Liver (tissue), 9 donors: ENCODE data around the gene GAP43. TPM values are rescaled to one million over a fixed set of nuclear protein-coding genes. Genes with fewer than 3 reads are reported as not detected.

Experiments used
- DNase-seq: peaks from one replicate; pipeline ENCODE4 v3.0.0-alpha.2; 2017; ENCODE audit warnings: low spot score
- H3K27ac ChIP-seq, 2 donors: one replicate each; pipeline ENCODE4 v1.7.0; 2013; ENCODE audit warnings: inconsistent platforms in 2 of 2, low read length in 2 of 2, control low read depth in 1 of 2, low read depth in 1 of 2, mild to moderate bottlenecking in 1 of 2
- H3K27me3 ChIP-seq, 4 donors: one replicate each; pipeline versions ENCODE4 v1.6.1 to v1.7.0; 2013; ENCODE audit warnings: low read length in 3 of 4, inconsistent platforms in 1 of 4, mild to moderate bottlenecking in 1 of 4, moderate library complexity in 1 of 4; ENCODE audit not compliant: control insufficient read depth in 4 of 4, insufficient read depth in 4 of 4
- H3K36me3 ChIP-seq, 4 donors: one replicate each; pipeline versions ENCODE4 v1.6.1 to v1.7.0; 2013; ENCODE audit warnings: low read length in 3 of 4, mild to moderate bottlenecking in 3 of 4, low read depth in 1 of 4, moderate library complexity in 1 of 4; ENCODE audit not compliant: control insufficient read depth in 4 of 4, insufficient read depth in 3 of 4
- H3K4me1 ChIP-seq, 4 donors: one replicate each; pipeline versions ENCODE4 v1.6.1 to v1.7.0; 2013; ENCODE audit warnings: low read length in 3 of 4, mild to moderate bottlenecking in 3 of 4, moderate library complexity in 1 of 4; ENCODE audit not compliant: control insufficient read depth in 4 of 4, insufficient read depth in 4 of 4
- H3K4me3 ChIP-seq, 3 donors: one replicate each; pipeline versions ENCODE4 v1.6.1 to v1.7.0; 2013; ENCODE audit warnings: low read length in 3 of 3, control low read depth in 1 of 3, low read depth in 1 of 3, mild to moderate bottlenecking in 1 of 3
- H3K9ac ChIP-seq, 2 donors: one replicate each; pipeline ENCODE4 v1.7.0; 2013; ENCODE audit warnings: low read length in 2 of 2, mild to moderate bottlenecking in 2 of 2, moderate library complexity in 2 of 2, control low read depth in 1 of 2, low read depth in 1 of 2
- H3K9me3 ChIP-seq, 4 donors: one replicate each; pipeline versions ENCODE4 v1.6.1 to v1.7.0; 2013; ENCODE audit warnings: low read length in 3 of 4; ENCODE audit not compliant: control insufficient read depth in 4 of 4
- EGR1 ChIP-seq, 2 donors: IDR thresholded peaks; 2 replicates each; pipeline ENCODE4 v1.6.1; 2016 to 2018; ENCODE audit warnings: antibody characterized with exemption in 2 of 2, low read depth in 2 of 2
- FOXA2 ChIP-seq: IDR thresholded peaks from 2 replicates; pipeline ENCODE4 v1.6.1; 2016; ENCODE audit warnings: antibody characterized with exemption
- GABPA ChIP-seq, 2 donors: IDR thresholded peaks in 1 of 2; conservative IDR thresholded peaks in 1 of 2; 2 replicates each; pipeline ENCODE4 v1.6.1; 2016; ENCODE audit warnings: antibody characterized with exemption in 2 of 2, mild to moderate bottlenecking in 1 of 2, moderate library complexity in 1 of 2
- HNF4A ChIP-seq, 2 donors: conservative IDR thresholded peaks; 2 replicates each; pipeline ENCODE4 v1.6.1; 2016; ENCODE audit warnings: antibody characterized with exemption in 2 of 2, mild to moderate bottlenecking in 2 of 2
- HNF4G ChIP-seq: IDR thresholded peaks from 2 replicates; pipeline ENCODE4 v1.6.1; 2016; ENCODE audit warnings: antibody characterized with exemption
- JUND ChIP-seq, 2 donors: IDR thresholded peaks; 2 replicates each; pipeline ENCODE4 v1.6.1; 2016; ENCODE audit warnings: antibody characterized with exemption in 2 of 2
- NR2F2 ChIP-seq: IDR thresholded peaks from 2 replicates; pipeline ENCODE4 v1.6.1; 2016; ENCODE audit warnings: antibody characterized with exemption
- RAD21 ChIP-seq, 2 donors: IDR thresholded peaks; 2 replicates each; pipeline ENCODE4 v1.6.1; 2016; ENCODE audit warnings: antibody characterized with exemption in 2 of 2, mild to moderate bottlenecking in 2 of 2
- RXRA ChIP-seq, 2 donors: IDR thresholded peaks; 2 replicates each; pipeline ENCODE4 v1.6.1; 2017 to 2018; ENCODE audit warnings: antibody characterized with exemption in 2 of 2, mild to moderate bottlenecking in 1 of 2
- SP1 ChIP-seq: IDR thresholded peaks from 2 replicates; pipeline ENCODE4 v1.6.1; 2018; ENCODE audit warnings: antibody characterized with exemption, mild to moderate bottlenecking
- YY1 ChIP-seq: IDR thresholded peaks from 2 replicates; pipeline ENCODE4 v1.6.1; 2016; ENCODE audit warnings: antibody characterized with exemption, mild to moderate bottlenecking
- WGBS: extraction: QIAGEN DNeasy Blood & Tissue Kit; methylation state at CpG from one replicate; pipeline ENCODE4 v1.1.7; 2013; 5-methylcytosine and 5-hydroxymethylcytosine counted together
- polyA plus RNA-seq, 2 donors: library from polyadenylated mRNA; stranded (reverse) in 1 of 2; unstranded in 1 of 2; fragments of 200-250 nt in 1 of 2; fragments of >200 nt in 1 of 2; fragmentation: Nextera tagmentation in 1 of 2; extraction: Ambion mirVana in 1 of 2; gene quantifications; one replicate each; pipeline versions ENCODE4 v1.2.1 to v1.2.3, GENCODE V29; 2013 to 2015
- total RNA-seq, 2 donors: library from RNA; depleted of rRNA; stranded (reverse); fragments of >200 nt; gene quantifications; one replicate each; pipeline ENCODE4 v1.2.3, GENCODE V29; 2014
- TF ChIP-seq, protein P1 (sequence below): IDR thresholded peaks from 2 replicates; pipeline ENCODE4 v1.6.1; 2016; ENCODE audit warnings: antibody characterized with exemption
- TF ChIP-seq, protein P2 (sequence below): IDR thresholded peaks from 2 replicates; pipeline ENCODE4 v1.6.1; 2016; ENCODE audit warnings: antibody characterized with exemption
- donor health status: healthy.
- donor health status: healthy.
- donor health status: healthy.
- donor health status: healthy.
- donor health status: healthy.

Gene GAP43
- total and polyA plus RNA-seq, 4 donors: 0.06 TPM; not detected in 3

DNA sequence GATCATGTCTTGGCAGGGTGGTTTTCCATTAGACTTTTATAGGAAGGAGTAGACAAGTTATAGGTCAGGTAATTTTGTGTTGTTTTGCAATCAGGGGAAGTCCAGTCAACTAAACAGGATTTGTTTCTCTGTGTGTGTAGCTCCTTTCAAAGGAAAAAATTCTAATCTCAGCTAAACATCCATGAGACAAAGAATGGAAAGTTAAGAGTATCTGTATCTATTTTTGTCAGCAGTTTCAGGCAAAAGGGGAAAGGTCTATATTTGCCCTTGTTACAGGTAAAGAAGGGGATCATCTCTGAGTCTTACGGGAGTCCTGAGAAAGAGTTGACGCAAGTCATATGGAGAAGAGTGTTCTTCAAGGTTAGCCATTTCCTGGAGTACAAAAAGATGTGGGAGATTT is 79.3 kb downstream of the GAP43 start (continued):
- TF ChIP-seq RAD21 (IDR thresholded peaks at IDR 0.05): no peak
- no peak for TF ChIP-seq FOXA2
- TF ChIP-seq HNF4G: no peak
- TF ChIP-seq YY1: no peak

DNA sequence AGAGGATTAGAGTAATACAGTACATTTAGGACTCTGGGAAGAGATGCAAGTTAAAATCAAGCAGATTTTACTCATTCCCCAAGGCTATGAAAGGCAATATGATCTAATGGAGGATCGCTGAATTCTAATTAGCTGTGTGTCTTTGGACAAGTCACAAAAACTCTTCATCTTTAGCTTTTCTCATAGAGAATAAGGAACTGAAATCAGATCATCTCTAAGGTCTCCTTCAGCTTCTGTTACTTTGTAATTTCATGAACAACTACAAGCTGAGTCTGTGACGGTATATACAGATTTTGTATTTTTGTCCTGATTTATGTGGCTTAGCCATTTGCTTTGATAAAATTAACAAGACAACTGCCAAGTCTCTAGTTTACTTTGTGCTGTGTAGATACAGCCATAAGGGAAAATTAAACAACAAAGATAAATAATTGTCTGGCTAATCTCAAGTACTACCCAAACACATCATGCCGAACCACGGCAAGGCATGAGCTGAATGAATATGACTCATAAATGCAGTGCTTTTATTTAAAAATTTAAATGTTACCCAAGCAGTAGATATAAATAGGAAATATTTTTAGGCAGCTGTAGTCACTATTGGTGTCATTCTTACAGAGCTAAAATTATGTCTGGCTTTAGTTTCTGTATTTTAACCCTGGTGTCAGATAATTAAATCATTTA is 81.5 kb downstream of the GAP43 start:
- TF ChIP-seq JUND (IDR thresholded peaks at IDR 0.05) (peak in 1 of 2 donors; percentile 56), GABPA (IDR thresholded peaks at IDR 0.05 in 1 of 2, conservative IDR thresholded peaks at IDR 0.05 in 1 of 2) (no peak), RAD21 (IDR thresholded peaks at IDR 0.05) (no peak)

DNA sequence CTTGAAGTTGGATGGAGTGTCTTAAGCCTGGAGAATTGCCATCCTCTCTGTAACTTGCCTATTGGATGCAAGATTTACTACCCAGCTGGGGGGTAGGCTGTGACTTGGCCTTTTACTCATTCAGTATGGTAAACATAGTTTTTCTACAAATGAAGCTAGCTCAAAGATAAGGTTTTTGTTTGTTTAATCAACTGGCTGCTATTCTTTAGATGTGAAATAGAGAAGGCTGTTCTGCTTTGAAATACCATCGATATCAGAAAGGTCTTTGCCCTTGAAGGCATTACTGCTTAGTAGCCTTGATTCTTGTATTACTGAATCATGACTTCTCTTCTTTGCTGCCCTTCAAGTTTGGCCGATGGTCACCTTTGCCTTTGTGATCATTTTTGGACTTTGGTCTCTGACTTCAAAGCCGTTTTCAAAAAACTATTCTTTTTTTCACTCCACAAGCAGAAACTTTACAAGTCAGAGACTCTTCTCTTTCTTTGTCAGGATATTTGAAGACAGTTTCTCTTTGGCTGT is 83.1 kb downstream of the GAP43 start:
- Histone ChIP-seq H3K9me3 (no peaks in the 10 kb centered on the region), H3K27ac (no peak overlapping the region), H3K9ac (no peak overlapping the region), H3K27me3 (no peaks in the 10 kb centered on the region), H3K4me1 (peaks cover 0 to 6% (median 0%) of the 10 kb centered on the region in 4 donors), H3K36me3 (no peaks in the 10 kb centered on the region), H3K4me3 (no peak overlapping the region)
- WGBS: 29% methylated on average over 3 of the region's 3 CpGs
- TF ChIP-seq GABPA (IDR thresholded peaks at IDR 0.05 in 1 of 2, conservative IDR thresholded peaks at IDR 0.05 in 1 of 2): no peak
- no peak for TF ChIP-seq RAD21 (IDR thresholded peaks at IDR 0.05)
- no peak for TF ChIP-seq HNF4G
- peak; percentile 28 for TF ChIP-seq NR2F2
- TF ChIP-seq, protein P1, sequence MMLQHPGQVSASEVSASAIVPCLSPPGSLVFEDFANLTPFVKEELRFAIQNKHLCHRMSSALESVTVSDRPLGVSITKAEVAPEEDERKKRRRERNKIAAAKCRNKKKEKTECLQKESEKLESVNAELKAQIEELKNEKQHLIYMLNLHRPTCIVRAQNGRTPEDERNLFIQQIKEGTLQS: no peak
- TF ChIP-seq, protein P2, sequence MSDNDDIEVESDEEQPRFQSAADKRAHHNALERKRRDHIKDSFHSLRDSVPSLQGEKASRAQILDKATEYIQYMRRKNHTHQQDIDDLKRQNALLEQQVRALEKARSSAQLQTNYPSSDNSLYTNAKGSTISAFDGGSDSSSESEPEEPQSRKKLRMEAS: no peak
- no peak for TF ChIP-seq JUND (IDR thresholded peaks at IDR 0.05)
- peak; percentile 55 to 85 for TF ChIP-seq HNF4A (conservative IDR thresholded peaks at IDR 0.05)
- no peak for TF ChIP-seq EGR1 (IDR thresholded peaks at IDR 0.05; ENCODE audit: low read depth in 2 of 2)
- peak; percentile 45 to 84 for TF ChIP-seq RXRA (IDR thresholded peaks at IDR 0.05)
- peak; percentile 52 for TF ChIP-seq SP1
- no peak for DNase-seq

More for the DNA sequence above, 81.5 kb downstream of the GAP43 start:
- no peak for DNase-seq
- Histone ChIP-seq H3K36me3 (no peaks in the 10 kb centered on the region), H3K27me3 (no peaks in the 10 kb centered on the region), H3K4me3 (no peak overlapping the region), H3K4me1 (peaks cover 0 to 6% (median 0%) of the 10 kb centered on the region in 4 donors), H3K9ac (no peak overlapping the region), H3K27ac (no peak overlapping the region), H3K9me3 (no peaks in the 10 kb centered on the region)
- WGBS: 59% methylated on average over 4 of the region's 4 CpGs

- Histone ChIP-seq H3K4me3 (no peak overlapping the region), H3K27ac (no peak overlapping the region), H3K9me3 (no peaks in the 10 kb centered on the region), H3K4me1 (peaks cover 0 to 6% (median 0%) of the 10 kb centered on the region in 4 donors), H3K27me3 (no peaks in the 10 kb centered on the region), H3K36me3 (no peaks in the 10 kb centered on the region), H3K9ac (no peak overlapping the region)
- WGBS: 86% methylated on average over 2 of the region's 2 CpGs
- DNase-seq: no peak
- TF ChIP-seq, protein P1: no peak
- TF ChIP-seq GABPA (IDR thresholded peaks at IDR 0.05 in 1 of 2, conservative IDR thresholded peaks at IDR 0.05 in 1 of 2) (no peak), SP1 (no peak), RXRA (IDR thresholded peaks at IDR 0.05) (no peak)
These were observed 85.2 kb downstream of the GAP43 start for GRCh38 chr3:115708540-115708939.
